Measurements from ENCODE around the gene HS3ST5. TPM values are rescaled to one million over a fixed set of nuclear protein-coding genes. Genes with fewer than 3 reads are reported as not detected.

HS3ST5 gene
- total RNA-seq, 1 experiment from 2014 or later = 8.7 TPM

DNA sequence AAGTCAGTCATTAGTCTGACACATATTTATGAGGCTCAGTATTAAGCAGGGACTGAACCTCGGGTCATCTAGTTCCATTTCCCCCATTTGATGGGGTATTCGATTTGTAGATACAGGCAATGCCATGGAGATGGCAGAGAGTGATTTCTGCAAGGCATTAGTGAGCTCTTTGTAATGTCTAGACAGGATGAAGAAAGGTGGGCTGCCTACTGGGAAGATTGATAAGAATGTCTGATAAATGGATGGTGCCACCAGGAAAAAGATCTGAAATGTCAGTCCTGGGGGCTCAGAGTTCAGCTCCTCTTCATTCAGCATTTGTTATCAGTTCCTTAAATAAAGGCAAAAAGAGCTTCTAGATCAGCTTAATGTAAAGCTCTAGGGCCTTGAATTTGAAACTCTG, 51.4 kb downstream of the HS3ST5 start:
- peaks cover 12% of the 10 kb centered on the region for H3K9me3 Mint-ChIP-seq
- H3K4me1 Mint-ChIP-seq = peaks cover 21% of the 10 kb centered on the region
- no peaks in the 10 kb centered on the region for H3K27me3 Mint-ChIP-seq (ENCODE audit: low read depth)
- DNase-seq (ENCODE audit: low spot score) = no peak
- no peak overlapping the region for H3K27ac Mint-ChIP-seq
- no peak for ATAC-seq
- POLR2A ChIA-PET = interaction anchor here (0.6 kb wide), 1 partner anchor 70 kb away, joined by 3 read pairs; no protein-coding TSS in a partner anchor
- CTCF ChIA-PET = interaction anchor here (1.2 kb wide), 1 partner anchor 13 kb away, joined by 7 read pairs; no protein-coding TSS in a partner anchor
- H3K4me3 Mint-ChIP-seq = no peak overlapping the region
- peaks cover 13% of the 10 kb centered on the region for H3K36me3 Mint-ChIP-seq
- no peak for TF ChIP-seq OVOL2 (CRISPR knock-in tag; IDR thresholded peaks at IDR 0.05; ENCODE audit: borderline replicate concordance)
- TF ChIP-seq JAZF1 (CRISPR knock-in tag; IDR thresholded peaks at IDR 0.05) = no peak
- no peak for TF ChIP-seq NR2C2 (CRISPR knock-in tag; IDR thresholded peaks at IDR 0.05)
- no peak for TF ChIP-seq NFE2L1 (CRISPR knock-in tag; IDR thresholded peaks at IDR 0.05)
- TF ChIP-seq, protein P1, sequence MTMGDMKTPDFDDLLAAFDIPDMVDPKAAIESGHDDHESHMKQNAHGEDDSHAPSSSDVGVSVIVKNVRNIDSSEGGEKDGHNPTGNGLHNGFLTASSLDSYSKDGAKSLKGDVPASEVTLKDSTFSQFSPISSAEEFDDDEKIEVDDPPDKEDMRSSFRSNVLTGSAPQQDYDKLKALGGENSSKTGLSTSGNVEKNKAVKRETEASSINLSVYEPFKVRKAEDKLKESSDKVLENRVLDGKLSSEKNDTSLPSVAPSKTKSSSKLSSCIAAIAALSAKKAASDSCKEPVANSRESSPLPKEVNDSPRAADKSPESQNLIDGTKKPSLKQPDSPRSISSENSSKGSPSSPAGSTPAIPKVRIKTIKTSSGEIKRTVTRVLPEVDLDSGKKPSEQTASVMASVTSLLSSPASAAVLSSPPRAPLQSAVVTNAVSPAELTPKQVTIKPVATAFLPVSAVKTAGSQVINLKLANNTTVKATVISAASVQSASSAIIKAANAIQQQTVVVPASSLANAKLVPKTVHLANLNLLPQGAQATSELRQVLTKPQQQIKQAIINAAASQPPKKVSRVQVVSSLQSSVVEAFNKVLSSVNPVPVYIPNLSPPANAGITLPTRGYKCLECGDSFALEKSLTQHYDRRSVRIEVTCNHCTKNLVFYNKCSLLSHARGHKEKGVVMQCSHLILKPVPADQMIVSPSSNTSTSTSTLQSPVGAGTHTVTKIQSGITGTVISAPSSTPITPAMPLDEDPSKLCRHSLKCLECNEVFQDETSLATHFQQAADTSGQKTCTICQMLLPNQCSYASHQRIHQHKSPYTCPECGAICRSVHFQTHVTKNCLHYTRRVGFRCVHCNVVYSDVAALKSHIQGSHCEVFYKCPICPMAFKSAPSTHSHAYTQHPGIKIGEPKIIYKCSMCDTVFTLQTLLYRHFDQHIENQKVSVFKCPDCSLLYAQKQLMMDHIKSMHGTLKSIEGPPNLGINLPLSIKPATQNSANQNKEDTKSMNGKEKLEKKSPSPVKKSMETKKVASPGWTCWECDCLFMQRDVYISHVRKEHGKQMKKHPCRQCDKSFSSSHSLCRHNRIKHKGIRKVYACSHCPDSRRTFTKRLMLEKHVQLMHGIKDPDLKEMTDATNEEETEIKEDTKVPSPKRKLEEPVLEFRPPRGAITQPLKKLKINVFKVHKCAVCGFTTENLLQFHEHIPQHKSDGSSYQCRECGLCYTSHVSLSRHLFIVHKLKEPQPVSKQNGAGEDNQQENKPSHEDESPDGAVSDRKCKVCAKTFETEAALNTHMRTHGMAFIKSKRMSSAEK (CRISPR knock-in tag; IDR thresholded peaks at IDR 0.05; ENCODE audit: borderline replicate concordance) = no peak
- TF ChIP-seq NFYB (CRISPR knock-in tag; conservative IDR thresholded peaks at IDR 0.05; ENCODE audit: low read depth) = no peak
- no peak for TF ChIP-seq GTF2I (CRISPR knock-in tag; conservative IDR thresholded peaks at IDR 0.05)
- TF ChIP-seq FOXJ3 (CRISPR knock-in tag; IDR thresholded peaks at IDR 0.05; ENCODE audit: borderline replicate concordance) = no peak
- TF ChIP-seq FOXP4 (CRISPR knock-in tag; IDR thresholded peaks at IDR 0.05) = no peak
- no peak for TF ChIP-seq ZNF121 (CRISPR knock-in tag; IDR thresholded peaks at IDR 0.05)
- no peak for TF ChIP-seq SMAD3 (CRISPR knock-in tag; IDR thresholded peaks at IDR 0.05; ENCODE audit: borderline replicate concordance)
- no peak for TF ChIP-seq MYBL2 (CRISPR knock-in tag; IDR thresholded peaks at IDR 0.05)

GRCh38 chr6:114290864-114291263, 52.0 kb downstream of the HS3ST5 start:
- ChIA-PET POLR2A (no interaction called here), CTCF (interaction anchor here (1.2 kb wide), 1 partner anchor 13 kb away, joined by 7 read pairs; no protein-coding TSS in a partner anchor)
- peaks cover 13% of the 10 kb centered on the region for H3K36me3 Mint-ChIP-seq
- no peak overlapping the region for H3K4me3 Mint-ChIP-seq
- no peaks in the 10 kb centered on the region for H3K27me3 Mint-ChIP-seq (ENCODE audit: low read depth)
- DNase-seq (ENCODE audit: low spot score) (no peak), ATAC-seq (peak; percentile 62)
- H3K27ac Mint-ChIP-seq = no peak overlapping the region
- peaks cover 12% of the 10 kb centered on the region for H3K9me3 Mint-ChIP-seq
- TF ChIP-seq ZNF396 (CRISPR knock-in tag; IDR thresholded peaks at IDR 0.05; ENCODE audit: borderline replicate concordance) (no peak), NR1H2 (CRISPR knock-in tag; IDR thresholded peaks at IDR 0.05) (no peak), ZNF263 (CRISPR knock-in tag; IDR thresholded peaks at IDR 0.05; ENCODE audit: low read depth) (no peak), SOX15 (CRISPR knock-in tag; IDR thresholded peaks at IDR 0.05) (no peak), ESRRA (CRISPR knock-in tag; IDR thresholded peaks at IDR 0.05; ENCODE audit: borderline replicate concordance) (no peak), ZNF121 (CRISPR knock-in tag; IDR thresholded peaks at IDR 0.05) (no peak)
- TF ChIP-seq, protein P1 (CRISPR knock-in tag; IDR thresholded peaks at IDR 0.05; ENCODE audit: borderline replicate concordance) = no peak
- peaks cover 21% of the 10 kb centered on the region for H3K4me1 Mint-ChIP-seq

Measured in WTC11 (cell line).